Astrocyte (in vitro differentiated cells and primary cell): ENCODE data around the gene PTCH2.

Experiments
- EZH2 ChIP-seq: IDR thresholded peaks from 2 replicates; pipeline ENCODE4 v1.6.1; 2012; ENCODE audit warnings: mild to moderate bottlenecking, low read length, inconsistent platforms; ENCODE audit not compliant: insufficient read depth
- TF ChIP-seq, protein P1 (sequence below): IDR thresholded peaks from 2 replicates; pipeline ENCODE4 v1.5.1; 2011; ENCODE audit warnings: low read depth, mild to moderate bottlenecking, inconsistent platforms, low read length, moderate library complexity; ENCODE audit not compliant: insufficient read depth

DNA sequence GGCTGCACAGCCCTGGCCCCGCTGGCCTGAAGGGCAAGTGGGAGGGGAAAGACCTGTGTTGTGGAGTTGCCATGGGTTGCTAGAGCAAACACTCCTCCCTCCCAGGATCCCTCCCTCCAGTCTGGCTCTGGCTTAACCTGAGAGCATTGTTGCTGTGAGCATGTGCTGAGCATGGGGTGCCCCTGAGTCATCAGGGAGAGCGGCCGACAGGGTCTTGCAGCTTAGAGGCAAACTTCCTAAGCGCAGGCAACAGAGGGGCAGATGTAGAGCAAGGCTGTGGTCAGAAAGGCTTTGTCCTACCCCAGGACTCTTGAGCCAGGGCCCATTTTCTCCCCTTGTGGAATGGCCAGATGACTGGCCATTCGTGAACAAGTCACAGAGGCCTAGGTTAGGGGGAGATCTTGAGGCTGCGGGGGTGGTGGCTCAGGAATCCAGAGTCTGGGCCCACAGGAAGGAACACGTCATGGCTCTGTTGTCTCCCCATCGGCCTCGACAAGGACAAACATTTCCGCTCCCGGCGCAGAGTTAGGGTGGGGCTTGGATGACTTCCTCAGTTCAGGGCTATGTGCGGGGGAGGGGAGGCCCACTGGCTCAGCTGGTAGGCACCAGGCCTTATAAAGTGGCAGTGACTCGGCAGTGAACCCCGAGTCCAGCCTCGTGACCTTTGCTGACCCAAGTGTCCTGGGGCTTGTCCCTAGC is 35.5 kb downstream of the PTCH2 start:
- TF ChIP-seq, protein P1, sequence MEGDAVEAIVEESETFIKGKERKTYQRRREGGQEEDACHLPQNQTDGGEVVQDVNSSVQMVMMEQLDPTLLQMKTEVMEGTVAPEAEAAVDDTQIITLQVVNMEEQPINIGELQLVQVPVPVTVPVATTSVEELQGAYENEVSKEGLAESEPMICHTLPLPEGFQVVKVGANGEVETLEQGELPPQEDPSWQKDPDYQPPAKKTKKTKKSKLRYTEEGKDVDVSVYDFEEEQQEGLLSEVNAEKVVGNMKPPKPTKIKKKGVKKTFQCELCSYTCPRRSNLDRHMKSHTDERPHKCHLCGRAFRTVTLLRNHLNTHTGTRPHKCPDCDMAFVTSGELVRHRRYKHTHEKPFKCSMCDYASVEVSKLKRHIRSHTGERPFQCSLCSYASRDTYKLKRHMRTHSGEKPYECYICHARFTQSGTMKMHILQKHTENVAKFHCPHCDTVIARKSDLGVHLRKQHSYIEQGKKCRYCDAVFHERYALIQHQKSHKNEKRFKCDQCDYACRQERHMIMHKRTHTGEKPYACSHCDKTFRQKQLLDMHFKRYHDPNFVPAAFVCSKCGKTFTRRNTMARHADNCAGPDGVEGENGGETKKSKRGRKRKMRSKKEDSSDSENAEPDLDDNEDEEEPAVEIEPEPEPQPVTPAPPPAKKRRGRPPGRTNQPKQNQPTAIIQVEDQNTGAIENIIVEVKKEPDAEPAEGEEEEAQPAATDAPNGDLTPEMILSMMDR = no peak
- no peak for TF ChIP-seq EZH2
